Gastrocnemius medialis (tissue), 4 donors: ENCODE data around the gene RSBN1L. TPM values are rescaled to one million over a fixed set of nuclear protein-coding genes. Genes with fewer than 3 reads are reported as not detected.
"Not testable (repeated sequence)": the region's sequence is repeated elsewhere in the genome, so short reads cannot be mapped to it uniquely, and the experiment has no call there.

ENCODE experiments used
- ATAC-seq, 2 donors: fragments of 150-250 bp; one replicate each; pipeline ENCODE4 v1.9.1; 2016
- DNase-seq, 2 donors: peaks; one replicate each; pipeline ENCODE4 v3.0.0-alpha.2; 2019
- H3K27ac ChIP-seq, 4 donors: fragments of 200-600 bp; sonication (generic); 1 replicate in 1 of 4; 2 replicates in 3 of 4; pipeline ENCODE4 v1.5.1; 2016 to 2018; ENCODE audit warnings: mild to moderate bottlenecking in 2 of 4, moderate library complexity in 1 of 4
- H3K27me3 ChIP-seq, 3 donors: fragments of 200-600 bp; sonication (generic) in 2 of 3; 1 replicate in 1 of 3; 2 replicates in 2 of 3; pipeline versions ENCODE4 v1.5.1 to v1.6.0; 2016 to 2019; ENCODE audit warnings: mild to moderate bottlenecking in 1 of 3, moderate library complexity in 1 of 3
- H3K36me3 ChIP-seq, 2 donors: fragments of 200-600 bp; sonication (generic) in 1 of 2; one replicate each; pipeline ENCODE4 v1.5.1; 2017 to 2018
- H3K4me1 ChIP-seq, 2 donors: fragments of 200-600 bp; sonication (generic) in 1 of 2; one replicate each; pipeline ENCODE4 v1.5.1; 2016 to 2017; ENCODE audit warnings: mild to moderate bottlenecking in 2 of 2
- H3K4me3 ChIP-seq, 4 donors: fragments of 200-600 bp; sonication (generic) in 3 of 4; 1 replicate in 1 of 4; 2 replicates in 3 of 4; pipeline ENCODE4 v1.5.1; 2016 to 2019; ENCODE audit warnings: mild to moderate bottlenecking in 2 of 4
- H3K9me3 ChIP-seq, 3 donors: fragments of 200-600 bp; sonication (generic) in 2 of 3; 1 replicate in 1 of 3; 2 replicates in 2 of 3; pipeline ENCODE4 v1.5.1; 2016 to 2019
- CTCF ChIP-seq, 5 experiments: fragments of 450-650 bp in 3 of 5; fragments of 200-600 bp in 2 of 5; sonication (generic) in 2 of 5; IDR thresholded peaks in 4 of 5; conservative IDR thresholded peaks in 1 of 5; 1 replicate in 4 of 5; 2 replicates in 1 of 5; pipeline ENCODE4 v1.5.1; 2016 to 2019; ENCODE audit warnings: antibody characterized with exemption in 5 of 5, mild to moderate bottlenecking in 3 of 5, moderate library complexity in 3 of 5
- POLR2A ChIP-seq, 2 donors: fragments of 450-650 bp; IDR thresholded peaks; one replicate each; pipeline ENCODE4 v1.6.1; 2017; ENCODE audit warnings: antibody characterized with exemption in 2 of 2, mild to moderate bottlenecking in 2 of 2, moderate library complexity in 2 of 2
- in situ Hi-C, 4 donors: fragments of 200-750 bp; cut with MboI; loops; one replicate each; pipeline versions ENCODE4 v1.15.0 to v1.8.0; 2017; ENCODE audit warnings: low sequenced_read_pairs in 4 of 4
- intact Hi-C: fragments of 100-400 bp; cut with DNase I; formaldehyde crosslinking; loops from one replicate; pipeline ENCODE4 v1.15.1; 2023; ENCODE audit warnings: low total_unique reads
- total RNA-seq, 4 donors: library from RNA; depleted of rRNA; stranded (reverse); fragments of >200 nt; gene quantifications; one replicate each; pipeline versions ENCODE4 v1.1.0 to v1.2.3, GENCODE V29; 2016

RSBN1L gene
- total RNA-seq, result 10 to 100 TPM in 1 of 4 donors, 1 to 10 TPM in 3; 5.1 to 11.7 (median 8.7) TPM

DNA sequence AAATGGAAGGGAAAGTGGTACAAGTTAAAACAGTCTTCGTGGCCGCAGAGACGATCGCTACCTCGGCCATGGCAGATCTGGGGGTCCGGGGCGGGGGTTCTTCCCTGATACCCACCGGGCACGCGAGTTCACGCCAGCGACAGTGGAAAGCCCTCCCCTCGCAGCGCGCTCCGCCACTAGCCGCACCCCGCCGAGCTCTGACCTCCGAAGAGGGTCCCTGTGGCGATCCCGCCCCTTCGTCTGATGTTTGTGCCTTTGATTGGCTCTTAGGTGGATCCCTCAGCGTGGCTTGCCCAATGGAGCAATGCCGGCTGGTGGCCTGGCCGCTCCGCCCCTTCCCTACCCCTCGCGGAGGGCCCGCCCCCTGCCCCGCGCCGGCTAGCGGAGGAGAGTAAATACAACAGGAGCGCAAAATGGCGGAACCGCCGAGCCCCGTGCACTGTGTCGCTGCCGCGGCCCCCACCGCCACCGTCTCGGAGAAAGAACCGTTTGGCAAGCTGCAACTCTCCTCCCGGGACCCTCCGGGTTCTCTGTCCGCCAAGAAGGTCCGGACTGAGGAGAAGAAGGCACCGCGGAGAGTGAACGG is at the start of gene RSBN1L:
RSBN1L (plus strand) TSS at position 403 of the 586 bp plus-strand sequence; CDS start at position 414, 11 bp downstream.
- TF ChIP-seq CTCF (IDR thresholded peaks at IDR 0.05 in 4 of 5, conservative IDR thresholded peaks at IDR 0.05 in 1 of 5) (peak; percentile 24 to 54 (median 43)), POLR2A (IDR thresholded peaks at IDR 0.05) (peak; percentile 90 to 98)
- peak within 1 kb of the TSS; percentile 90 to 100 (median 96) for H3K4me3 ChIP-seq
- in situ Hi-C loops, result loop anchor here in 1 of 4 donors (10.0 kb wide), 1 partner anchor 99 kb away; the partner anchor contains the start of genes PHTF2 and TMEM60
- no peaks in the 10 kb centered on the region for H3K27me3 ChIP-seq
- peak within 1 kb of the TSS; percentile 97 to 99 (median 98) for H3K27ac ChIP-seq
- H3K36me3 ChIP-seq, result no peaks in the 10 kb centered on the region
- DNase-seq (peak; percentile 99), ATAC-seq (peak; percentile 92 to 96)
- intact Hi-C loops, result loop anchor here (1.0 to 10.0 kb wide), 5 partner anchors 63 to 1759 kb away; partner anchors contain the start of genes MAGI2, PHTF2, PTPN12 and TMEM60
- no peaks in the 10 kb centered on the region for H3K9me3 ChIP-seq
- peaks cover 39 to 40% of the 10 kb centered on the region in 2 donors for H3K4me1 ChIP-seq

- H3K4me1 ChIP-seq, result no peaks in the 10 kb centered on the region
- no peaks in the 10 kb centered on the region for H3K9me3 ChIP-seq
- ATAC-seq, result no peak
- in situ Hi-C loops, result loop anchor here in 1 of 4 donors (10.0 kb wide), 1 partner anchor 276 kb away; no protein-coding TSS in a partner anchor
- no peaks in the 10 kb centered on the region for H3K27me3 ChIP-seq
- H3K27ac ChIP-seq, result no peak overlapping the region
- no peak overlapping the region for H3K4me3 ChIP-seq
- TF ChIP-seq POLR2A (IDR thresholded peaks at IDR 0.05) (no peak), CTCF (IDR thresholded peaks at IDR 0.05 in 4 of 5, conservative IDR thresholded peaks at IDR 0.05 in 1 of 5) (no peak)
- DNase-seq, result no peak
- intact Hi-C loops, result no loop called here
- H3K36me3 ChIP-seq, result peaks cover 0 to 5% of the 10 kb centered on the region in 2 donors
Measured at GRCh38 chr7:77648742-77649338, 47.4 kb upstream of the RSBN1L start.

- TF ChIP-seq POLR2A (IDR thresholded peaks at IDR 0.05), result no peak
- no peak for TF ChIP-seq CTCF (IDR thresholded peaks at IDR 0.05 in 4 of 5, conservative IDR thresholded peaks at IDR 0.05 in 1 of 5)
- H3K9me3 ChIP-seq, result no peaks in the 10 kb centered on the region
- ATAC-seq, result no peak
- peaks cover 0 to 5% of the 10 kb centered on the region in 2 donors for H3K36me3 ChIP-seq
- no peaks in the 10 kb centered on the region for H3K4me1 ChIP-seq
- in situ Hi-C loops, result loop anchor here in 3 of 4 donors (5.0 to 25.0 kb wide), 5 partner anchors 102 to 275 kb away; no protein-coding TSS in a partner anchor
- DNase-seq, result no peak
- H3K27me3 ChIP-seq, result no peaks in the 10 kb centered on the region
- intact Hi-C loops, result loop anchor here (2.0 kb wide), 1 partner anchor 109 kb away; no protein-coding TSS in a partner anchor
- no peak overlapping the region for H3K4me3 ChIP-seq
- no peak overlapping the region for H3K27ac ChIP-seq
Measured at GRCh38 chr7:77649716-77650349, 46.4 kb upstream of the RSBN1L start.

- Histone ChIP-seq H3K36me3 (no peaks in the 10 kb centered on the region), H3K9me3 (no peaks in the 10 kb centered on the region), H3K4me1 (no peaks in the 10 kb centered on the region), H3K4me3 (no peak overlapping the region), H3K27ac (no peak overlapping the region), H3K27me3 (no peaks in the 10 kb centered on the region)
- ATAC-seq, result peak in 1 of 2 donors; percentile 39
- in situ Hi-C loops, result loop anchor here in 3 of 4 donors (5.0 to 25.0 kb wide), 4 partner anchors 101 to 261 kb away; no protein-coding TSS in a partner anchor
- peak; percentile 53 to 76 (median 65) for TF ChIP-seq CTCF (IDR thresholded peaks at IDR 0.05 in 4 of 5, conservative IDR thresholded peaks at IDR 0.05 in 1 of 5)
- no peak for TF ChIP-seq POLR2A (IDR thresholded peaks at IDR 0.05)
- no peak for DNase-seq
- intact Hi-C loops, result loop anchor here (2.0 kb wide), 1 partner anchor 107 kb away; no protein-coding TSS in a partner anchor
Measured at GRCh38 chr7:77651575-77652162, 44.6 kb upstream of the RSBN1L start.

GRCh38 chr7:77652826-77653225 is 43.4 kb upstream of the RSBN1L start:
- H3K36me3 ChIP-seq, intact Hi-C loops, DNase-seq, H3K4me1 ChIP-seq, ATAC-seq, H3K9me3 ChIP-seq, H3K27ac ChIP-seq, H3K27me3 ChIP-seq, H3K4me3 ChIP-seq: not testable (repeated sequence)
- in situ Hi-C loops, result loop anchor here in 3 of 4 donors (5.0 to 25.0 kb wide), 4 partner anchors 99 to 259 kb away; no protein-coding TSS in a partner anchor
